Ureter (tissue), 1 donor: Measurements from ENCODE around the gene SPATS1. TPM values are rescaled to one million over a fixed set of nuclear protein-coding genes. Genes with fewer than 3 reads are reported as not detected.

Experiments used
- DNase-seq: peaks from one replicate; pipeline ENCODE4 v3.0.0-alpha.2; 2020; ENCODE audit warnings: low spot score
- total RNA-seq: library from RNA; stranded (reverse); gene quantifications from one replicate; pipeline ENCODE4 v1.2.4, GENCODE V29; 2023
- donor health status: DM: yes; HTN: yes; CAD: no.

SPATS1 gene
- not detected for total RNA-seq

GRCh38 chr6:44342489-44342888 is at the start of gene SPATS1:
TSS of gene SPATS1 (plus strand) at chr6:44342650. CDS start at chr6:44343096, 446 bp downstream.
- DNase-seq, result no peak

- no peak for DNase-seq
Measured at GRCh38 chr6:44292661-44293365, 49.6 kb upstream of the SPATS1 start.

- DNase-seq, result no peak
Measured at GRCh38 chr6:44294832-44295791, 47.3 kb upstream of the SPATS1 start.

GRCh38 chr6:44297063-44298038 is 45.1 kb upstream of the SPATS1 start:
- DNase-seq, result no peak

- DNase-seq, result no peak
Measured at GRCh38 chr6:44298055-44298803, 44.2 kb upstream of the SPATS1 start.

GRCh38 chr6:44298864-44299263 is 43.6 kb upstream of the SPATS1 start:
- DNase-seq, result no peak

GRCh38 chr6:44300292-44300823 is 42.1 kb upstream of the SPATS1 start:
- DNase-seq, result no peak

- no peak for DNase-seq
Measured at GRCh38 chr6:44301106-44301505, 41.3 kb upstream of the SPATS1 start.

GRCh38 chr6:44301782-44302564 is 40.5 kb upstream of the SPATS1 start:
- no peak for DNase-seq

- no peak for DNase-seq
Measured at GRCh38 chr6:44302856-44303255, 39.6 kb upstream of the SPATS1 start.

- DNase-seq, result no peak
Measured at GRCh38 chr6:44303842-44304241, 38.6 kb upstream of the SPATS1 start.

- DNase-seq, result no peak
Measured at GRCh38 chr6:44304282-44305199, 37.9 kb upstream of the SPATS1 start.

GRCh38 chr6:44305200-44305725 is 37.2 kb upstream of the SPATS1 start:
- DNase-seq, result no peak

- no peak for DNase-seq
Measured at GRCh38 chr6:44306710-44307109, 35.7 kb upstream of the SPATS1 start.

- no peak for DNase-seq
Measured at GRCh38 chr6:44307217-44307616, 35.2 kb upstream of the SPATS1 start.

- no peak for DNase-seq
Measured at GRCh38 chr6:44309092-44309491, 33.4 kb upstream of the SPATS1 start.

GRCh38 chr6:44309631-44310030 is 32.8 kb upstream of the SPATS1 start:
- no peak for DNase-seq

GRCh38 chr6:44310241-44310640 is 32.2 kb upstream of the SPATS1 start:
- DNase-seq, result no peak
